Panc1 (cell line): ENCODE data around the gene PSMA8.
"Not testable (repeated sequence)": the region's sequence is repeated elsewhere in the genome, so short reads cannot be mapped to it uniquely, and the experiment has no call there.

Source experiments
- CTCF ChIP-seq: fragments of 450-650 bp; IDR thresholded peaks from 2 replicates; pipeline ENCODE4 v1.5.1; 2017; ENCODE audit warnings: mild to moderate bottlenecking
- POLR2AphosphoS5 ChIP-seq: IDR thresholded peaks from 2 replicates; pipeline ENCODE4 v1.6.1; 2012; ENCODE audit warnings: mild to moderate bottlenecking, low read depth, low read length, moderate library complexity
- REST ChIP-seq, 2 experiments: IDR thresholded peaks; 2 replicates each; pipeline ENCODE4 v1.6.1; 2011 to 2012; ENCODE audit warnings: low read depth in 2 of 2, control low read depth in 1 of 2, low read length in 1 of 2, mild to moderate bottlenecking in 1 of 2, moderate library complexity in 1 of 2; ENCODE audit not compliant: insufficient read depth in 1 of 2

GRCh38 chr18:26242392-26242791 is 108.7 kb downstream of the PSMA8 start:
- TF ChIP-seq REST (IDR thresholded peaks at IDR 0.05; ENCODE audit: insufficient read depth in 1 of 2, low read depth in 2 of 2, low read length in 1 of 2); CTCF; POLR2AphosphoS5: not testable (repeated sequence)
